NCI-H510A (cell line): ENCODE data around the gene CCDC124.
"Not testable (repeated sequence)": the region's sequence is repeated elsewhere in the genome, so short reads cannot be mapped to it uniquely, and the experiment has no call there.

Experiments
- DNase-seq: peaks from one replicate; lab custom pipeline; 2025; lab: John Stamatoyannopoulos, UW

CCDC124 gene

GRCh38 chr19:17932485-17933338, at the start of gene CCDC124:
Gene CCDC124, plus strand, starts transcription at chr19:17933015. Its CDS starts 3,406 bp downstream, at chr19:17936421.
- DNase-seq, result peak; percentile 83

GRCh38 chr19:17883627-17884410, 49.0 kb upstream of the CCDC124 start:
- DNase-seq, result no peak

GRCh38 chr19:17886515-17886914, 46.3 kb upstream of the CCDC124 start:
- no peak for DNase-seq

- not testable (repeated sequence) for DNase-seq
These were observed 45.6 kb upstream of the CCDC124 start for GRCh38 chr19:17887221-17887620.

GRCh38 chr19:17888260-17888659, 44.6 kb upstream of the CCDC124 start:
- no peak for DNase-seq

- no peak for DNase-seq
These were observed 43.1 kb upstream of the CCDC124 start for GRCh38 chr19:17889609-17890214.

- no peak for DNase-seq
These were observed 39.0 kb upstream of the CCDC124 start for GRCh38 chr19:17893766-17894165.

- no peak for DNase-seq
These were observed 30.1 kb upstream of the CCDC124 start for GRCh38 chr19:17902701-17903100.

GRCh38 chr19:17908244-17908643, 24.6 kb upstream of the CCDC124 start:
- DNase-seq, result no peak

- DNase-seq, result no peak
These were observed 23.6 kb upstream of the CCDC124 start for GRCh38 chr19:17909003-17909732.

GRCh38 chr19:17910791-17911360, 21.9 kb upstream of the CCDC124 start:
- DNase-seq, result no peak

- no peak for DNase-seq
These were observed 16.7 kb upstream of the CCDC124 start for GRCh38 chr19:17915940-17916593.

GRCh38 chr19:17918151-17918550, 14.7 kb upstream of the CCDC124 start:
- not testable (repeated sequence) for DNase-seq

- DNase-seq, result not testable (repeated sequence)
These were observed 13.7 kb upstream of the CCDC124 start for GRCh38 chr19:17919122-17919521.

GRCh38 chr19:17920527-17920926, 12.3 kb upstream of the CCDC124 start:
- no peak for DNase-seq

GRCh38 chr19:17922138-17922537, 10.7 kb upstream of the CCDC124 start:
- DNase-seq, result no peak

GRCh38 chr19:17926044-17926443, 6.8 kb upstream of the CCDC124 start:
- no peak for DNase-seq

- DNase-seq, result no peak
These were observed 3.8 kb upstream of the CCDC124 start for GRCh38 chr19:17929056-17929455.

GRCh38 chr19:17931532-17932191, 1.2 kb upstream of the CCDC124 start:
- no peak for DNase-seq

GRCh38 chr19:17933414-17934129, 757 bp downstream of the CCDC124 start:
- DNase-seq, result no peak
